ENCODE results near the gene LECT2.

LECT2 gene

DNA sequence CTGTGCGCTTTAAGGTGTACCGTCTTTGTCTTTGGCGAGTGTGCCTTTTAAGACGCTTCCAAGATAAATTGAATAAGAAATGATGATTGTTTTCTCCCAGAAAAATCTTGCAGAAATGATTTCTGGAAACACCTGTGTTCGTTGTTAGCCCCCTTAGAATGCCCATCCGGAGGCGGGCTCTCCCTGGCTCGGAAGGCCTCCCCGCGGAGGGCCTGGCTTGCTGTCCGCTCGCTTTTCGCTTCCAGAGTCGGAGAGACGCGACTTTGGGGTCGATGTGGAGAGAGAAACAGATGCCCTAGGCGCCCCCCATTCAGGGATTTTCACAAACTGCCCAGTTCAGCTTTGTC lies 23.9 kb downstream of the LECT2 start:
- DNase-seq: no peak

DNA sequence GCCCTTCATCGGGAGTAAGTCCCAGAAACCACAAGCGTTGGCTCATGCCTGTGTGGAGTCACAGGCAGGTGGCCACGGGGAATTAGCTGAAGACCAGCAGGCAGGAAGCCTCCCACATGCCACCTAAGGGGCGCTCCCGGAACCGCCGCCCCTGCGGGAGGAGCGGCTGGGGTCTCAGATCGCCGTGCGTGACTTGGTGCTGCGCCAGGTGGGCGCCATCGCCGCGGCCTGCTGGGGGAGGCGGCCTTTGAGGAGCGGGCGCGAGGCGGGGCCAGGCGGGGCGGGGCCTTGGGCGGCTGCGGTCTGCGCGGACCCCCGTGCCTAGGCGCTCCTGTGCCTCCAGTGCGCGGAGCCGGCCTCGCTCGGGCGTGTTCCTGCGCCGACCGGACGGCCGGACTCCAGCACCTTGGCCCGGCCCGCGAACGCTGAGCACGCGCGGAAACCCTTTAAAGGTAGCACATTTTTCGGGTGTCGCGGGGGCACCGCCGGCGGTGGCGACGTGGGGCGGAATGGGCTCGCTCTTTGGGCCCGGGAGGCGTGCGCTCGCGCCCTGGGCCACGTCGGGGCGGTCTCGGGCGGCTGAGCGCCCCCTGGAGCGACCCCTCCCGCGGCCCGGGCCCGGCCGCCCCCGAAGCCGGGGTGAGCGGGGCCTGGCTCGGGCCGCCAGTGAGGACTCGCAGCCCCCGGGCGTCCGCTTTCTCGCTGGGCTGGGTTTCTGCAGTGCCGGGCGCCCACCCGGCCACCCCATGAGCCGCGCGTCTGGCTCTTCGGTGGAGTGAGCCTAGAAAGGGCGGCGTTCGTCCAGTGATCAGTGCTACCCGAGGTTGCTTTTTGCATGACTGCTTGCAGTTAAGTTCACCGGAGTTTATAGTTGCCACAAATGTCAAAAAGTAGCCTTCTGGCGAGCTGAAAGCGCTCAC lies 24.5 kb downstream of the LECT2 start:
- DNase-seq: no peak

DNA sequence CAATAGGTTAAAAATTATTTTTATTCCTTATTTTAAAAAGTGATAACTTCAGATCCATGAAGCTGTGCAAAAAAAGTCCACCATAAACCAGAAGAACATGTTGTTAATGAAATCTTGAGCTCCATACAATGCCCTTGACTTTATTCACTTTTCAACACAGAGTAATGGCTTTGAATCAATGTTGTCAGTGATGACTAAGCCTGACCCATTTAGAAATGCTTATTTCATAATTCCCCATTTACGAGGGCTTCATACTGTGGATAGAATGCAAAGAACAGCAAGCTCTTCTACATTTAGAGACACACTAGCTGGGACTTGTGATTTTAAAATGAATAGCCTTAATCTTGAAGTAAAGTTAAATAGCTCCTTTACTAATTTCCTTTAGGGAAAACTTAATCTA lies 33.4 kb downstream of the LECT2 start:
- peak; percentile 39 for DNase-seq

DNA sequence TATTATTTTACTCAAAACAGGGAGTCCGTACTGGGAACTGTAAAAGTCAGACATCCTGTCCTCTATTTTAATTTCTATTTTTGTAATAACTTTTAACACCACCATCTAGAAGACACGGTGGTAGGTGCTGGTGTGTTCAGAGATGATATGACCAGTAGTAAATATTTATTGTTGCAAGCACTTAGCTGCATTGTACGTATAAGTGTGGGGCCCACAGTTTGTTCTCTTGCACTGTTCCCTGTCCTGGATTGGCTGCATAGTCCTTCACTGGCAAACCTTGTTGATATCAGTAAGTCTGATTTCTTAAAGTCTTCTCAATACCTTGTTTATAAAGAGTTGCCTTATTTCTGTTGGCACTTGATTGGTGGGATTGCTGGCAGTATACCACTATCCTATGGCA lies 34.6 kb downstream of the LECT2 start:
- no peak for DNase-seq

DNA sequence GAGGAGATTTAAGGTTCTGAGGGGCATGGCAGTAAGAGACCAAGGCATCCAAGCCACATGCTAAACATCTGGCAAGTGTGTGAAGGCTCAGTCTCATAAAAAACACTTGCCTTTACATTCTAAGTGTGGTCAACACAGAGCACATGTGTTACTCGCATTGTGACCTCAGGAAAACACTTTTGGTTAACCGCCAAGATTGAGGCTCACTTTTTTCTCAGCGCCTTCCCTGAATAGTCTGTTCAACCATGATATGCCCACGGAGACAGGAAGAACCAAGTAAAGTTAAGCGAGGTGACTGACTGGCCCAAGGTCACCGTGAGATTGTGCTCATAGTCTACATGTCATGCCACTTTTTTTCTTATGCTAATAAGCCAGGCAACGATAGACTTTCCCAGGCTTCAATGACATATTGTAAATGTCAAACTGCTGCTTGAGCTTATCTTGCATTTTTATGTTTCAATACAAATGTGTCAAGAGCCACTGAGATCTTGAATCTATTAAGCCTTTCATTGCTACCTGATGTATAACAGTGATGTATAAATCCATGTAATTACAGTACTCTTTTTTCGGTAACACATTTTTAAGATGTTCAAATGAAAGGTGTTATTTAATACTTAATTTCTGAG lies 38.0 kb downstream of the LECT2 start:
- no peak for DNase-seq

DNA sequence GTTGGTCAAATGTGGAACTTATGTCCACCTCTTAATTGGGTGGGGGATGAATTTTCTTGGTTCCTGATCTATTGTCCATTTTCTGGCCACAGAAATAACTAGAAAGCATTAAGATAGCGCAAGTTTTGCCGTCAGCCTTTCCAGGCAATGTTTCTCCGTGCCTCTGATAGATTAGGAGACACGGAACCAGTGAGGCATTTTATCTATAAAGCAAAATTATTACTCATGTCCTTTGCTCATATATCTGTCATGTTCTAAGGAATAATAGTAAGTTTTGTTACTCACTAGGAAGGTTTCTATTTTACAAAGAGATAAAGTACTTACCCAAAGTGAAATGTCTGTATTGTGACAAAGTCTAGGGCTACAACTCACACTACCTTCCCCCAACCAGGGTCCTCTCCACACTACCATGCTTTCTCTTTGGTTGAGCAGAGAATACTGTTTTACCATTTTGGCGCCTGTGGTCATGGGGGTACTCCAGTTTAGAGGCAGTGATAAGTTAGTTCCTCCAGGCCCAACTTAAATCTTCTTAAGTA lies 39.2 kb downstream of the LECT2 start:
- no peak for DNase-seq

DNA sequence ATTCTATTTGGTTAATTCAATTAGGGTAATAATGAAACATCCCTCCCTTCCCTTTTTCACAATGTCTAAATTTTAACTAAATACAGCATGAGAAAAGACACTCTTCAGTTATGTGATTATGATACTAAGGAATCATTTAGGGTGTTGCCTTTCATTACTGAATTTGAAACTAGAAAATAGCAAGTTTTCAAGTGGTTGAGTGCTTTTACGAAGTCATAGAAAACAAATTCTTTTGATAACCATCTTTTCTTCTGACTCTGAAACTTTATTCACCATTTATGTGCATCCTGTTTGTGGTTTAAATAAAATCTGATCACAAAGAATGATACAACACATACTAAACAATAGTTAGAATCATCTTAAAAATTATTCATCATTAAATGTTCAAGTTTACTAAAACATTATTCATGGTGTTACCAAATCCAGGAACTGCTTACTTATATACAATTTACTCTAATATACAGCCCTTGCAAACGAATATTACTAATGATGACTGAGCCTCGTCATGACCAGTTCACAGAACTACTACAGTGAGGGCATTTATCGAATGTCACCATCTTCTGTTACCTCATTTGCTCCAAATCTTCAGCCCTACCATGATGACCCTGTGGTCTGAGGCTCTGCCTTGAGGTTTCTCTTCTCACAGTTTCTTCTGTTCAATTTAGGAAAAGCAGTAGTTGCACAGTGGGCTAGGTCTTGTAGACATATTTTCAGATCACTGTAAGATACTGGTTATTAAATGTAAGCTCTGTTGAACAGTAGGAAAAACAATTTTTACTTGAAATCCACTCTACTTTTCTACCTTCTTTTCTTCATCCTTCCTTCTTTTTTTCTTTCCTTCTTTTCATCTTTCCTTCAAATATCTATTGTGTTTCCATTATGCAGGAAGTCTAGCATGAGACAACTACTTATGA lies 40.8 kb downstream of the LECT2 start:
- DNase-seq: no peak

DNA sequence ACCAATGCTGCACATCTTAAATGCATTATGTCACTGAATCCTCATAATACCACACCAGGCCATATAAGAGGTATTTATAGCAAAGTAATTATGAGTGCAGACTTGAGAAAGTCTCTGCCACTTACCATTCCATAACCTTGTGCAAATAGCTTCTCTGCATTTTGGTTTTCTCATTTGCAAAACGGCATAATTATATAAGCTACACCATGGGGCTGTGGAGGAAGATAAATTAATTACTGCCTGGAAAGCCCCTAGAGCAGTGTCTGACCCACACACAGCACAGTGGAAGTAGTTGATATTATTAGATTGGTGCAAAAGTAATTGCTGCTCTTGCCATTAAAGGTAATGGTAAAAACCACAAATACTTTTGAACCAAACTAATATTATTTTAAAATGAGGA lies 49.6 kb downstream of the LECT2 start:
- DNase-seq: no peak

DNA sequence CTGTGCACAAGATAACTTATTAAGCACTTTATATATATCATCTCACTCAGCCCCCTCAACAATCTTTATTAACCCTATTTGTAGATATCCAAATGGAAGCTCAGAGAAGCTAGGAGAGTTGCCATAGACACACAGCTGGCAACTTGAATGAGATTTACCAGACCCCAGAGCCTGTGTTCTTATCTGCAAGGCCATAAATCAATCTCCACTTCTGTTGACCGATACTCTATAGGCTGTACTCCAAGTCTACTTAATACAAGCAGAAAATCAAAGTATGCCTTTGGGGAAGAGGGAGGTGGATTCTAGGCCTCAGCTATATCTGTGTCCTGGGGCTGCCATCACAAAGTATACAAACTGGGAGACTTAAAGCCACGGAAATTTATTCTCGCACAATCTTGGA lies 53.1 kb downstream of the LECT2 start:
- DNase-seq: no peak

DNA sequence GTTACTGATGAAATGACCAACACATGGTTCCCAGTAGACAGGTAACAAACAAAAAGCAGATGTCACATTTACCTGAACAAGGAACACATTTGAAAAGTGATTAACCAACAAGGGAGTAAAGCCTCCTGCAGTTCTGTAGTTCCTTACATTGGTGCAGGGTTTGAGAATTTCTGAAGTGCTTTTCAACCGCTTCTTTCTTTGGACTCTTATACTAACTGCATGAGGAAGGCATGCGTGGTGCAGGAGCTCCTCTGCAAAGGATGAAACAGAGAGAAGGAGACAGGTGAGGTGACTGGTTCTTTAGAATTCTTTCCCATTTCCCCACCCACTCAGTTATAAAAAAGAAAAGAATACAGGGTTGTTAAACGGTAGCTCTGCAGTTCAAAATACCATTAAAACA lies 54.5 kb downstream of the LECT2 start:
- no peak for DNase-seq

DNA sequence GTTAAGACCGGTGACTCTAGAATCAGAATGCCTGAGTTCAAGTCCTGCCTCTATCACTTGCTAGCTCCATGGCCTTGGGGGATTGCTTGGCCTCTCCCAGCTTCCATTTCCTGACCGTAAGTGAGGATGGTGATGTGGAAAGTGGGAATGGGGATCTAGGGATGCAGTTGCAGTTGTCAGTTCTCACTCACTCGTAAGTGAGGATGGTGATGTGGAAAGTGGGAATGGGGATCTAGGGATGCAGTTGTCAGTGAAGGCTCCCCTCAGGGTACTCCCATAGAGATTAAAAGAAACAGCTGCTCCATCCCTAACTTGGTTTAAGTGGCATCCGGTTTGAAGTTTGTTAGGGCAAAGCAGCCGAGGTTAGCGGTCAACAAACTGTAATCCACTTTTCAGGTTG lies 56.1 kb downstream of the LECT2 start:
- DNase-seq: no peak
